Effector CD4-positive, alpha-beta T cell (primary cell): ENCODE data around the gene FETUB.

Source experiments
- DNase-seq: peaks from one replicate; pipeline ENCODE4 v3.0.0-alpha.2; 2020

The FETUB gene

DNA sequence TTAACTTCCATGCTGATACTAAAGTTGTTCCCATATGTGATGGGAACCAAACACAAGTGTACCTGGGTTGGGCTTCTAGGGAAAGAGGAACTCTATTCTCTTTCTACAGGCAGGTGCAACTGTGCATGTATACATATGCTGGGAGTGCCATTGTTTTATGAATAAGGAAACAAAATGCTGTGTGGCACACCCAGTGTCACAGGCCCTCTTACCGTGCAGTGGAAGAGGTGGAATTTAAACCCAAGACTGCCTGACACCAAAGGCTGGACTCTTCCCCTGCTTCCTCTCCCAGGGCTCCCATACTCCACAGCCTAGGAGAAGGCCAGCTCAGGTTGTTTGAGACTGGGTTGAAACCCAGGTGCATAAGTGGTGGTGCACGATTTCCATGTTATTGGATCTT is 1.9 kb upstream of the FETUB start:
- no peak for DNase-seq

DNA sequence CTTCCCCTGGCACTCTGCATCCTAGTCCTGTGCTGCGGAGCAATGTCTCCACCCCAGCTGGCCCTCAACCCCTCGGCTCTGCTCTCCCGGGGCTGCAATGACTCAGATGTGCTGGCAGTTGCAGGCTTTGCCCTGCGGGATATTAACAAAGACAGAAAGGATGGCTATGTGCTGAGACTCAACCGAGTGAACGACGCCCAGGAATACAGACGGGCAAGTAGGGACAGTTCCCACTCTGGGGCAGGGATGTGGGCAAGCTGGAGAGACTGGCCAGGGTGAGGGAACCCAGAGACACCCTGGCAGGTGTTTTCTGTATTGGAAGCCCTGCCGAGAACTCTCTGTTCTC is 247 bp downstream of the FETUB start:
- DNase-seq: no peak

DNA sequence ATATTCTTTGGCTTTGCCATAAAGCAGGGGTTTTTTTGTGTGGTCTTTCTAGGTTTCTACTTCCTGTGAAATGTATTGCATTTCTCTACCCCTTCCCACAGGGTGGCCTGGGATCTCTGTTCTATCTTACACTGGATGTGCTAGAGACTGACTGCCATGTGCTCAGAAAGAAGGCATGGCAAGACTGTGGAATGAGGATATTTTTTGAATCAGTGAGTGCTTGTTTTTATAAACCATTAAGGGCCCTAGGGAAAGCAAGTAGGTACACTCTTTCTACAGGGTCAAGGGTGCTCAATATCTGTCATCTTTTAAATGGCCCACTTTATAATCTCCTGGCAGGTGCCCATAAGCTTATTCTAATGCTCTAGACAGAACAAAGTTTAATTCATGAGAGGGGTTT is 730 bp downstream of the FETUB start:
- DNase-seq: no peak

DNA sequence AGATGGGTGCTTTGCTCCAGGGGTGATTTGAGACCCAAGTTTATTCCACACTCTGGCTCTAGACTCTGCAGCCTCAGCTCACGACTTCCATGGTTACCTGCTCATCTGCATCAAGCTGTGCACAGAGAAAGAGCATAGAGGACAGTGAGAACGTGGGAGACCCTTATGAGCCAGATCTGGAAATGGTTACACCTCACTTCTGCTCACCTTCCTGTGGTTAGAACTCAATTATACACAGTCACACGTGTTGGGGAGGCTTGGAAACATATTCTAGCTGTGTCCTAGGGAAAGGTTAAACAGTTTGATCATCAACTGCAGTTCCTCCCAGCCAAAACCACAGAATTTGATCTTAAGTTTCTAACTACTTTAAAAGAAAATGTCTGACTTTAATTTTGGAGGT is 1.8 kb downstream of the FETUB start:
- no peak for DNase-seq

DNA sequence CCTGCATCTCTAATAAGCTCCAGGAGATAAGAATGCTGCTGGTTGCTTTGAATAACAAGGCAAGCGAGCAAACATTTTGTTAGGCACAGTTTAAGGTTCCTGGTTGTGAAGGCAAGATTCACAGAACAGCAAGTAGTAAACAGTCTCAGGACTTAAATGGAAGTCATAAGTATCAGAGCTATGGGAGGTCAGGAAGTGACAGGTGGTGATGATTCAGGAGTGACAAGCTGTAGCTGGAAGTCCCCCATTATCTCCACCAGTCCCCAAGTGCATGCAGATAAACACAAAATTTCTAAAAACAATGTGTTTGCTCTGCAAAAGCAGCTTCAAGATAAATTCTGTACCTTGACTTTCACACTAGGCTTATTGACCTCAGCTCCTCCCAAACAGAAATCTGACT is 3.3 kb downstream of the FETUB start:
- no peak for DNase-seq

DNA sequence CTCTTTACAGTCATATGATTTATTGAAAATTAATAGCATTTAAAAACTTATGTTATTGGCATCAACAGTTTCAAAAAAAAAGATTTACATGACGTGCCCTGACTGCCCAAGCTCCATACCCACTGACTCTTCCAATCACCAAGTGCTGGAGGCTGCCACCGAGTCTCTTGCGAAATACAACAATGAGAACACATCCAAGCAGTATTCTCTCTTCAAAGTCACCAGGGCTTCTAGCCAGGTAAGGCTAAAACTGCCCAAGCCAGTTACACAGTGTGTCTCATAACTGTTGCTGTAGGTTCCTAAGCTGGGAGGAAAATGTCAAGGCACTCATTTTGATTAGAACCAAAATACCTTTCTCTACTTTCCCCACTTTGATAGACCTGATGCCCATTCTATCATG is 4.5 kb downstream of the FETUB start:
- DNase-seq: no peak

DNA sequence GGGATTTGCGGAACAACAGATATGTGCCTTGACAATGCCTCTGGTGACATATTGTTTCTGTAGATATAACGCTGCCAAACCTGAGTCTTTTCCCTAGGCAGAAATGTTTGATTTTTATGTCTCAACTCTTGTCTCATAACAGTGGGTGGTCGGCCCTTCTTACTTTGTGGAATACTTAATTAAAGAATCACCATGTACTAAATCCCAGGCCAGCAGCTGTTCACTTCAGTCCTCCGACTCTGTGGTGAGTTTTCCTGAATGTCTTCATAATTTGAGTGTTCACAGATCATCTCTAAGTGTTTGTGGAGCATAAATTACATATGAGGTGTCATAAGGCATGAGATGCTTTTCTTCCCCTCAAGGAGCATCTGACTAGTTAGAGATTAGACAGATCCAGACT is 5.9 kb downstream of the FETUB start:
- no peak for DNase-seq

DNA sequence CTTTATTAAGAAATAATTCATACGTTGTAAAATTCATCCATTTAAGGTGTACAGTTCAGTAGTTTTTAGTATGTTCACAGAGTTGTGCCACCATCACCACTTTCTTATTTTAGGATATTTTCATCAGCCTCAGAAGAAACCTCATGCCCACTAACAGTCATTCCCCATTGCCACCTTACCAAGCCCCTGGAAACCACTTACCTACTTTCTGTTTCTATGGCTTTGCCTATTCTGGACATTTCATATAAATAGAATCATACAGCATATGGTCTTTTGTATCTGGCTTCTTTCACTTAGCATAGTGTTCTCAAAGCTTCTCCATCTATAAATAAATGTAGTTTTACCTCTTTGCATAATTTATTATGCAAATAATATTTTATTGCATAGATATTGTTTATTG is 6.6 kb downstream of the FETUB start:
- no peak for DNase-seq

DNA sequence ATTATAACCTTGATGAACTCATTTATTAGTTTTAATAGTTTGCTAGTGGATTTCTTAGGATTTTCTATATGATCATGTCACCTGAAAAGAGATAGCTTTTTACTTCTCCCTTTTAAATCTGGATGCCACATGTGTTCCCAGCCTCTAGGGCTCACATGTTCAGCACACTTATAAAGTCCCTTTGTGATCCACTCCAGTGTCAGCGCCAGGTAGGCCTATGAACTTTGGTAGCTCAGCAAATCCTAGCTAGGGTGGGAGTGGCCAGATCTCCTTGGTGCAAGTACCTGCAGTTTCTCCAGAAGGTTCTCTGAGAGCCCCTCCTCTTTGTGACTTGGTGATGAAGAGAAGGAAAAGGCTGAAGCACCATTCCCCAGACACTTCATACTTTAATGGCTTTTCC is 8.7 kb downstream of the FETUB start:
- DNase-seq: no peak

DNA sequence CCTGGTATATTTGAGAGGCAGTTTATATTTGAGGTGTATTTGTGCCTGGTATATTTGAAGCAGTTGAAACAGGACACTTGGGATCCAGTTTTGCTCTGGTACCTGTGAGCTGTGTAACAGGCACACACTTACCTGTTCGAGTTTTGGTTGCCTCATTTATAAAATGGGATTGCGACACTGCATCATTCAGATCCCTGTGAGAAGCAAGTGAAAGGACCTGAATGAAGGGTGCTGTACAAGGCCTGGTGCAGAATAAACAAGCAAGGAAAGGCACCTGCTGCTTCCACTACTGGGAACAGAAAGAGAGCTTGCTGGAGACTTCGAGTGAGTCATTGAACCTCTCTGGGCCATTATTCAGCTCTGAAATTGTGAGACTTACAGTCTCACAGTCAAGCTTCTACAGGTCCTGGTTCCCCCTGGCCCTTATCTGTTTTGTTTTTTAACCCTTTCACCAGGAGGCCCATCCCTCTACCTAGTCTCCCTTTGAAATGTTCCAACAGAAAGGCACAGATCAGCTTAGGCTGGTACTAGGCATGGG is 11.5 kb downstream of the FETUB start:
- no peak for DNase-seq

DNA sequence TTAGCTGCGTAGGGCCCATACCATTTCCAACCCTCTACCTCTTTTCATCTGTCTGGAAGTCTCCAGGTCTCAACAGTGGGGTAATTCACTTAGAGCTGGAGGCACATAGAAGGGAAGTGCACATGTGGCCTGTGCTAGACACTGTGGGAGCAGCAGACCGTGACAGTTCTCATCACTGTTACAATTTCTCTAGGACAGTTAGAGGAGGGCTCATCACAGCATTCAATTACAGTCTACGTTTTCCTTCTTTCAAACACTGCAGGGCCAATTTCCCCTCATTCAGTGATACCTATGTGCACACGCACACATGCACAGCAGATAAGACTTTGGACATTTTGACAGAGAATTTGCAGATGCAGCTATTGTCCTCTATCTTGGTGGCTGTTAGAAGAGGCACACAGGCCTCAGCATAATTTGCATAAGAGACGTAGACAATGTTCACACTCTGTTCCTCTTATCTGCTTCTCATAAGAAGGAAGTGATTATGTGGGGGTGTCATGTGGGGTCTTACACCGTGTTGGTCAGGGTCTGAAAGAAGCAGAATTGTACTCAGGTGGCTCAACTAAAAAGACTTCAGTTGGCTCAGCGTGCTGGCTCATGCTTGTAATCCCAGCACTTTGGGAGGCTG is 13.0 kb downstream of the FETUB start:
- no peak for DNase-seq

DNA sequence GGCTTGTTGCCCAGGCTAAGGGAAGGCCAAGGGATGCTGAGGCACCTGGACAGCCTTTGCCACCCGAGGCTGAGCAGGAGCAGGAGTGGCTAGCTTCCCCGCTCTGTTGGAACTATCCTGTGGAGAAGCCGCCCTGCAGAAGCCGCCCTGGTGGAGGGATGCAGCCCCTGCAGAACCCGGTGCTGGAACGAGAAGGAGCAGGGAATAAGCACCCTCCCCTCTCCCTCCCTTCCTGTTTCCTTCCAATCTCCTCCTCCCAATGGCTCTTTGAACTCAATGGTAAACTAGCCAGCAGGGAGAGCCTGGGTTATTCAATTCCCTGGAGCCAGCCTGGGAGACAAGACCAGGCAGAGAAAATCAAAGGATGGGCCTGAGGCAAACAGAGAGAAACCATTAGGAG is 13.8 kb downstream of the FETUB start:
- no peak for DNase-seq

DNA sequence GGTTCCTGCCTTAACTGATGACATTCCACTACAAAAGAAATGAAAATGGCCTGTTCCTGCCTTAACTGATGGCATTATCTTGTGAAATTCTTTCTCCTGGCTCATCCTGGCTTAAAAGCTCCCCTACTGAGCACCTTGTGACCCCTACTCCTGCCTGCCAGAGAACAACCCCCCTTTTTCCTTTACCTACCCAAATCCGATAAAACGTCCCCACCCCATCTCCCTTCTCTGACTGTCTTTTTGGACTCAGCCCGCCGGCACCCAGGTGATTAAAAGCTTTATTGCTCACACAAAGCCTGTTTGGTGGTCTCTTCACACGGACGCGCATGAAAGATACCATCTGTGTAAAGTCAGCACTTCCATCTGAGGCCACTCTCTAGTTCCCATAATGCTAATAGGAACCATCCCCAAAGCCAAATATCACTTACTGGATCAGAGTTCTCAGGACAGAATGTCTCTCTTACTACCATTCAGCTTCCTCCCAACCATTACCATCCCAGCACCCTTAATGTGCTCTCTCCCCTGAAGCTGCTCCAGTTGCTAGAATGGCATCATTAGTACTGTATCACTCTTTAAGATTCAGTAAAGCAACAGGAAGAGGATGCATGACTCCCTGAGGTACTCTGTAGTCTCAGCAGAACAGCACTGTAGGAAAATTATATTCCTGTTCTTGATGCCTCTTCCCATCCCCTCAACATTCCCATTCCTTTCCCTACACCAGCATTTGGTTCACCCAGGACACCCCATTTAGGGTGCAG is 23.3 kb downstream of the FETUB start:
- DNase-seq: no peak

DNA sequence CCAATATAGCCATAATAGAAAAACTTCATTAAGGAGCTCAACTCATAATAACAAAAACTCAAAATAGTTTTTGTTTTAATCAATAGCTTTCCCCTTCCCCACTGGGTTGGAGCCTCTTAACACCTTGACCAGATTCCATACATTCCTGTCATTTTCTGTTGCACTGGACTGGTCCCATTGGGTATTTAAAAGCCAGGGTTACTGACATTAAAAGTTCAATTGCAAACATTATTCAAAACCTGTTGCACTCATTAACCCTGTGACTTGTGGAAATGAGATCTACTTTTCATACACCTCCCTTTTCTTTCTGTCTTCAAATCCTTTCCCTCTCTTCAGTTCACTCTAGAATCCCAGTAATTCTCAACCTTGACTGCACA is 23.9 kb downstream of the FETUB start:
- DNase-seq: no peak

DNA sequence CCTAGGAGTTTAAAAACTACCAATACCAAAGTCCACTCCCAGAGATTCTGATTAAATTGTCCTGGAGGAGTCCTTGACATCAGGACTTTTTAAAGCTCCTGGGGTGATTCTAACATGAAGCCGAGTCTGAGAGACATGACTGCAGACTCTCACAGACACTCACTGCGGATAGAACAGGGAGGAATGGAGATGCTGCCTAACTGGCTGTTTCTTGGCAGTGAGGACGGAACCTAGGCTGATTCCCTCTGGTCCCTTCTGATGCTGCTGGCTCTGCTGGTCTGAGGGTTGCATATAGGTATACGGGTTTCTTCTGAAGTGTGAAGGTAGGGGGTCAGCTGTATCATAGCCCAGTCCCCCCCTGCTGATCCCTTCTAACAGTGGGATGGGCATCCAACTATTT is 24.3 kb downstream of the FETUB start:
- no peak for DNase-seq

DNA sequence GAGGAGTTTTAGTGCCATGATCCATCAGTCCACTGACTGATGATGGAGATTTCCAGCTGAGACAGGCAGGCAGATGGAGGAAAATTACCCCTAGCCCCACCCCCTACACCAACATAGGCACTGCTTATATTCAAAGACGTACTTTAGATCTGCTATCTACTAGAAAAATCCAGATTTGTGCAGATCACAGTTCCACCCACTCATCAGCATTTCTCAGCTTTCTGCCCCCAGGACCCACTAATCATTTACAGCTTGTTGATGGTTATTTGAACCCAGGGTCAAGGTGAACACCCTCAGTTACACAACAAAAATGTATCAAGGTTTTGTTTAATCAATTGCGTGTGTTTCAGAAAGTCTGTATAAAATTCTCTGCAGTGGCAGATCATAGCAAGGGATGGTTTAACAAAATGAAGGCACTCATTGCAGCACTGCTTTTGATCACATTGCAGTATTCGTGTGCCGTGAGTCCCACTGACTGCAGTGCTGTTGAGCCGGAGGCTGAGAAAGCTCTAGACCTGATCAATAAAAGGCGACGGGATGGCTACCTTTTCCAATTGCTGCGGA is 25.5 kb downstream of the FETUB start, which contains the start of gene HRG:
TSS of gene HRG (plus strand) at position 390 of the 564 bp plus-strand sequence. CDS start at position 408, 18 bp downstream.
- DNase-seq: no peak

DNA sequence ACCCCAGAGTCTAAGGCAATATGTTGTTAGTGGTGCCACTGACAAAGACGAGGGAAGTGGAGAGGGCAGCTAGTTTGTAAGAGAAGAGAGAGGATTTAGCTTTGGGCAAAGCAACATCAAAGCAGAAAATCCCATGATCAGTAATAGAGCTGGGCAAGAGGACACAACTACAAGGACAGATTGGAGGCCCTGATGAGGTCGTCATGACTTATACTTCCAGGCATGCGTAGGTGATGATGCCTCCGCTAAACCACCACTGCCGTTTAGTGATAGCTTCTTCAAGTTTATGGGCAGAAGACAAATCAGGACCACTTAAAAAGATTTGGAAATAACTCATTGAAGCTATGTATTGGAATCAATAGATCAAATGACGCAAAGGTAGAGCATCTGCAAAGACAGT is 28.2 kb downstream of the FETUB start:
- DNase-seq: no peak

DNA sequence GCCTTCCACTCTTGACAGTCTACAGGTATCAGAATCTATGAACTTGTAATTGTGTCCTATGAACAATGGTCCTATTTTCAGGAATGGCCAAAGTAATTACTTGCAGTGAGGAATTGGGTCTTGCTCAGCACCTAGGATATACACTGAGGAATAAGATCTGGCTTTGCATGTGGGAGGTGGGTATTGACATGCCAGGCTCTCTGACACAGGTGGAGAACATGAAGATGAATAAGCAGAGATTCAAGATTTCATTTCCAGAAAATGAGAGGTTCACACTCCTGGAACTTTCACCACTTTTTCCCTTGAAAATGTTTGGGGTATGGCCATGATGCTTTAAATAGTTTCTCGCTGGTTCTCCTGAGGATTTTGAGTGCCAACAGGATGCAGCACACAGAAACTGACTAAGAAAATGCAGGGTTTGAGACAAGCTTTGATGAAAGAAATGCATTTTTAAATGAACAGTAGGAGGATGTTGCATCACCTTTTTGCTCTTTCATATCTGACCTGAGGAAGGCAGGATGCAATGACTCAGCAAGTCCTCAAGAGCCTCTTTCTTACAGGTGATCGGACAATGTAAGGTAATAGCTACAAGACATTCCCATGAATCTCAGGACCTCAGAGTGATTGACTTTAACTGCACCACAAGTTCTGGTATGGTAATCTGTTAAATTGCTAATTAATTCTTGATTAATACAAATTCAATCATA is 29.3 kb downstream of the FETUB start:
- no peak for DNase-seq

DNA sequence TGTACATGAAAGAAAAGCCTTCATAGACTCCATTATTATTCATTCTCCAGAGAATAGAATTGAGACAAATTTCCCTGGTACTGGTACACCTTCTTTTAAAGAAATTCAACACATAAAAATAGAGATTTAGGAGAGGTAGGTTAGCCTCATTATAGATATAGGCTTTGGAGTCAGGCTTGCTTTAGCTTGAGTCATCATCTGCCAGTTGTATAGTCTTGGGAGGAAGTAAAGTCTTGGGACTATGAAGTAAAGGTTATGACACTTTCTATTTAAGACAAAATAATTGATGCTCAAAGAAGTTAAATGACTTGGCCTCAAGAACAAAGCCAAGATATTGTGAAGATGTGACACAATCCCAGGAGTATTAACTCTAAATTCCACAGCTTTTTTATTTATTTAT is 30.0 kb downstream of the FETUB start:
- DNase-seq: no peak

DNA sequence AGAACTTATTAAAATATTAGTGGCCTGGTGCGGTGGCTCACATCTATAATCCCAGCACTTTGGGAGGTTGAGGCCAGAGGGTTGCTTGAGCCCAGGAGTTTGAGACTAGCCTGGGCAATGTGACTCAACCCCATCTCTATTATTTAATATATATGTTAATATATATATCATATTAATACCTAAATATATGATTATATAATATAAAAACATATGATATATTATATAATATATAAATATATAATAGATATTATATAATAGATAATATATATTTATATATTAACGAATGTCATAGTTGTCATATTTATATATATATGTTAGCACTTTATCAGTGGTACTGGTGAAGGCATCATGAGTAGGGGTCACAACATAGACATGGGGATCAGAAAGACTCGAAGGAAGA is 30.9 kb downstream of the FETUB start:
- no peak for DNase-seq

DNA sequence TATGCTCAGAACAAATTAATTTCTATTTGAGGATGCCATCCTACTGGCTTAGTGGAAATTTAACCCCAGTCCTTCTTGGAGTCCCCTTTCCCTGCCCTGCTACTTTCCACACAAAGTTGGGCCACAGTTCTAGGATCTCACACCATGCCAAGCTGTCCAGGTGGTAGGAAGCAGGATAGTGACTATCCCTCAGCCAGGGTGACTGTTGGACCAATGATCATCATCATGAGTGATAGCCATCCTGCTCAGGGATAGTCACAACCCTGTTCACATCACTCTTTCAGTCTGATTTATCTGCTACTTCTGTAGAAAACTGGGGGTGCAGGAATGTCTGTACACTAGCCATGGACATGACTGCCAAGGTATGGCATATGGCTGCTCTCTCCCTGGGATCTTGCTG is 38.4 kb downstream of the FETUB start:
- no peak for DNase-seq

DNA sequence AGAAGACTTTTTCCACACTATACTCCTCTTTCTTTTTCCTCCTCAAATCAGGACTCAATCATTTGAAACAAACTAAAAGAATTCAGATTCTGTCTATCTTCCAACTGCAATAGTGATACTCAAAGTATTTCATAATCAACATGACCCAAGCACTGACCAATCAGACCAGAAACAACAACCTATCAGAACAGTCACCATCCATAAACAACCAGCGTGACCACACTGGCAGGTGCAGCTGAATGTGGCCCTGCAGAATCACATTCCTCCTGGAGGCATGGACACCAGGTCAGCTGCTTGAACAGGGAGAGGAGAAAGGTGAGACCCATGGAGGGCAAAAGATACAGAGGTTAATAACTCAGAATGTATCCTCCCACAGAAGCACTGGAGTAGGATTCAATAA is 39.0 kb downstream of the FETUB start:
- no peak for DNase-seq

DNA sequence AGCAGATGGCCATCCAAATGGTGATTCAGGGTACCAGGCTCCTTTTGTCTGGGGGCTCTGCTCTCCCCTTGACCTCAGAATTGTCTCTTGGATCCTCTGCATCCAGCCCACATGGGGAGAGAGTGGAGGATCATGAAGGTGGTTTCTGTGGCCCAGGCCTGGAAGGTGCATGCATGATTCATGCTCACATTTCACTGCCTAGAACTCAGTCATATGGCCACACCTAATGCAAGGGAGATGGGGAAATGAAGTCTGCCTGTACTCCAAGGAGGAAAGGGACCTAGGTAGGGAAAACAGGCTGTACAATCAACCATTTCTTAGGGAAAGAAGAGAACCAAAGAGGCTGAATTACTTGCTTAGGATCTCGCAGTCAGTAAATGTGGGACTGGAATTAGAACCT is 40.7 kb downstream of the FETUB start:
- DNase-seq: no peak

DNA sequence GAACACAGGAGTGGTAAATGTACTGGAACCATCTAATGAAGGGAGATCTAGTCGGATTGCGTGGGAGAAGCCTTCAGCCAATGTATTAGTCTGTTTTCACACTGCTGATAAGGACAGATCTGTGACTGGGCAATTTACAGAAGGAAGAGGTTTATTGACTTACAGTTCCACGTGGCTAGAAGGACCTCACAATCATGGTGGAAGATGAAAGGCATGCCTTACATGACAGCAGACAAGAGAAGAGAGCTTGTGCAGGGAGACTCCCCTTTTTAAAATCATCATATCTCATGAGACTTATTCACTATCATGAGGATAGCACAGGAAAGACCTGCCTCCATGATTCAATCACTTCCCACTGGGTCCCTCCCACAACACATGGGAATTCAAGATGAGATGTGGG is 42.6 kb downstream of the FETUB start:
- no peak for DNase-seq
